ENCODE data around the gene PTBP2.

The PTBP2 gene, protein sequence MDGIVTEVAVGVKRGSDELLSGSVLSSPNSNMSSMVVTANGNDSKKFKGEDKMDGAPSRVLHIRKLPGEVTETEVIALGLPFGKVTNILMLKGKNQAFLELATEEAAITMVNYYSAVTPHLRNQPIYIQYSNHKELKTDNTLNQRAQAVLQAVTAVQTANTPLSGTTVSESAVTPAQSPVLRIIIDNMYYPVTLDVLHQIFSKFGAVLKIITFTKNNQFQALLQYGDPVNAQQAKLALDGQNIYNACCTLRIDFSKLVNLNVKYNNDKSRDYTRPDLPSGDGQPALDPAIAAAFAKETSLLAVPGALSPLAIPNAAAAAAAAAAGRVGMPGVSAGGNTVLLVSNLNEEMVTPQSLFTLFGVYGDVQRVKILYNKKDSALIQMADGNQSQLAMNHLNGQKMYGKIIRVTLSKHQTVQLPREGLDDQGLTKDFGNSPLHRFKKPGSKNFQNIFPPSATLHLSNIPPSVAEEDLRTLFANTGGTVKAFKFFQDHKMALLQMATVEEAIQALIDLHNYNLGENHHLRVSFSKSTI

GRCh38 chr1:96721416-96722160 lies at the start of gene PTBP2:
TSS of gene PTBP2 (plus strand) at chr1:96721784. CDS start at chr1:96721865, 81 bp downstream.
- peak; percentile 33 for DNase-seq (ENCODE audit: low spot score)

- DNase-seq (ENCODE audit: low spot score) = no peak
Measured at GRCh38 chr1:96674915-96675314, 46.7 kb upstream of the PTBP2 start.

GRCh38 chr1:96682056-96682455 lies 39.5 kb upstream of the PTBP2 start:
- DNase-seq (ENCODE audit: low spot score) = no peak

DNA sequence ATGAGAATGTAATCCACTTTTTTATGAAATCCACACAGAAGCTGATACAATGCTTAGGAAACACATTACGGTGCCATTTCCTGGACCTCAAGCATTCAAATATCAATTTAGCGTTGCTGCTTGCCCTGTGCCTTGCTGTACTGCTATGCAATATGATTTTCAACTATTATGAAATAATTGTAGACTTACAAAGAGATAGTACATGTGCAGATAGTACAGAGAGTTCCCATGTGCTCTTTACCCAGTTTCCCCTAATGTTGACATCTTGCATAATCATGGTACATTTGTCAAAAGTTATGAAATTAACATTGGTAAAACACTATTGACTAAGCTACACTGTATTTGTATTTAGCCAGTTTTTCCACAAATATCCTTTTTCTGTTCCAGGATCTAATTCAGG lies 37.7 kb upstream of the PTBP2 start:
- DNase-seq (ENCODE audit: low spot score) = no peak

DNA sequence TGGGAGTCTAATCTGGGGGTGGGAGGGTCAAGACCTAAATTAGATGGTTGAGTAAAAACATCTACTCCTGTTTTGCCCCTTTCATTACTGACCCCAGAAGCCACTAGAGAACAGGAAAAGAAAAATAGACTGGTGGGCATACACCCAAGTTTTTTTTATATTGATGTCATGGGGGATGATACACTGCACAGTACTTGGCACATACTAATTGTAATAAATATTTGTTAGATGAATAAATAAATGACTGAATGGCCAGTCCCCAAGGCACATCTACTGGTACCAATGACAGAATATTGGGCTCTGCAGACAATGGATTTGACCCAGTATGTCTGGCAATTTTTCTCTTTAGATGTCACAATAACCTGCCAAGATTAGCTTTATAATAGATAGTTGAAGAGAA lies 36.8 kb upstream of the PTBP2 start:
- DNase-seq (ENCODE audit: low spot score) = no peak

GRCh38 chr1:96688767-96689166 lies 32.8 kb upstream of the PTBP2 start:
- DNase-seq (ENCODE audit: low spot score) = no peak

- no peak for DNase-seq (ENCODE audit: low spot score)
Measured at GRCh38 chr1:96695954-96696353, 25.6 kb upstream of the PTBP2 start.

- DNase-seq (ENCODE audit: low spot score) = no peak
Measured at GRCh38 chr1:96698342-96698983, 23.1 kb upstream of the PTBP2 start.

DNA sequence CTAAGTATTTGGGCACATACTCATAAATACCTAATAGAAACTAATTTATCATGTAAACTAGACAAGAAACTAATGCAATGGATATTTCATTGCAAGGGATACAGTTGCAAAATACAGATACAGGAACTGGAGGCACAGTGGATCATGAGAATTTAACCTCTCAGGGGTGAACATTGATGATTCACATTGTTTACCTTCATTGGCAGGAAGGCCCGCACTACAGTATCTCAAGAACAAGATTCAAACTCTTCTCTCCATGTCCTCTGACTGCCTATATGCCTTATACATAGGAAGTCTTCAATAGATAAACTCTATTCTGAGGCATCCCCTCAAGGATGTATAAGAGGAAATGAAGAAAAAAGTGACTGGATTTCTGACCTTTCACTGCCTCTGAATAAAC lies 18.4 kb upstream of the PTBP2 start:
- DNase-seq (ENCODE audit: low spot score) = no peak

DNA sequence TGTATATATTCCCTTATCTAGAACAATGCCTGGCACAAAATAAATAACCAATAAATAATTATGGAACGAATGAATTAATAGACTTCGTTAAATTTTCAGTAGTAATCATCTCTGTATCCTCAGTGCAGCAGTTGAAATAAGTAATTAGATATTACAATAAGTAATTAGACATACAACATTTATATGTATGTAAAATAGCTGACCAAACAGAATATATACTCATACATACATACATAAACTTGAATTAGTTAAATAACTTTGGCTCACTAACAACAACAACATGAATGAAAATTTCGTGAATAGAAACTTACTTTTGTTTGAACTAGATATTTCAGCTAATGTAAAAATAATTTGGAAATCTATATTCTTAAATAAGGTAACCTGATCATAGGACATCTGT lies 14.6 kb upstream of the PTBP2 start:
- no peak for DNase-seq (ENCODE audit: low spot score)

DNA sequence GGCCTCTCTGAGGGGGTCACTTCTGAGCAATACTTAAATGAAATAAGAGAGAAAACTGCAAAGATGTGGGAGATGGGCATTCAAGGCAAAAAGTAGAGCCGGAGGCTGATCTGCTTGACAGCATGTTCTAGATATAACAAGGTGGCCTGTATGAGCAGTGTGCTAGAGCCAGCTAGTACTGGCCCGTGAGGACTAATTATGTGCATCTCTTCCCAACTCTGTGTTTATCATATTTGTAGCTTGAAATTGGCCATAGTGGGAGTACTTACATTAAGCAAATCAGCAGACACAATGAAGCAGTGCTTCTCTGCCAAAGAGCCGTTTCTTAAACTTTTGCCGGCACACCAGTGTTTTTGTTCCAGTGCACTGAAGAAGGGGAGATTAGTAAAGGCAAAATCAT lies 13.1 kb upstream of the PTBP2 start:
- DNase-seq (ENCODE audit: low spot score) = no peak

DNA sequence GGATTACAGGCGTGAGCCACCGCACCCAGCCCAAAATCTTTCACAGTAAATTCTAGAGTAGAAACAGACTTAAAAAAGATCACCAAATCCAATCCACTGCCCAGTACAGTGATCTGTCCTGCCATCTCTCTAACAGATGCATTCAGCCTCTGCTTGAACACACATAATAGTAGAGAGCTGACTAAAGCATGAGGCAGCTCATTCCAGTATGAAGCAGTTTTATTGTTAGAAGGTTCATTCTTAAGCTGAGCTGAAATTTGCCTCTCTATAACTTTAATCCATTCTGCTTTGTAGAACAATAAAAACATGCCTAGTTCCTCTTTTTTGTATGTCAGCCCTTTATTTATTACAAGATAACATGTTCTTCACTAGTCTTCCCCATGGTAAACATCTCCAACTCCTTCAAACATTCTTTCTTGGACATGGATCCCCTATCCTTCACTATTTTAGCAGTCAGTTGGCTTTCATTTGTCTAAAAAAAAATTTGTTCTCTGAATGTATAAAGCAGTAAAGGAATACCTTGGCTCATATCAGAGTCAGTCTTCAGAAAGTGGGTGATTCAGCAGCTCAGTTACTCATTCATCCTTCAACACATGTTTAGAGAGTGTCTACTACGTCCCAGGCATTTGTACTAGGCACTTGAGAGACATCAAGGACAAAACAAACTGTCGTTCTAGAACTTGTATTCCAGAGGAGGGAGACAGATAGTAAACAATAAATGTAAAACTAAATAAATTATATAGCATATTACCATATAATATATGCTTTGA lies 10.7 kb upstream of the PTBP2 start:
- DNase-seq (ENCODE audit: low spot score) = no peak

DNA sequence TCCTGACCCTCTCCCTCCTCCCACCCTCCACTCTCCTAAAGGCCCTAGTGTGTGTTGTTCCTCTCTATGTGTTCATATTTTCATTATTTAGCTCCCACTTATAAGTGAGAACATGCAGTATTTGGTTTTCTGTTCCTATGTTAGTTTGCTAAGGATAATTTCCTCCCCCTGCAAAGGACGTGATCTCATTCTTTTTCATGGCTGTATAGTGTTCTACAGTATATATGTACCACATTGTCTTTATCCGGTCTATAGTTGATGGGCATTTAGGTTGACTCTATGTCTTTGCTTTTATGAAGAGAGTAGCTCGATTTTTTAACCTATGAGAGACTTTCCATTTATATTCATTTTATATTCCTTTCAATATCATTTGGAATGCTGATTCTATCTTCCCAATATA lies 7.9 kb upstream of the PTBP2 start:
- DNase-seq (ENCODE audit: low spot score) = no peak

DNA sequence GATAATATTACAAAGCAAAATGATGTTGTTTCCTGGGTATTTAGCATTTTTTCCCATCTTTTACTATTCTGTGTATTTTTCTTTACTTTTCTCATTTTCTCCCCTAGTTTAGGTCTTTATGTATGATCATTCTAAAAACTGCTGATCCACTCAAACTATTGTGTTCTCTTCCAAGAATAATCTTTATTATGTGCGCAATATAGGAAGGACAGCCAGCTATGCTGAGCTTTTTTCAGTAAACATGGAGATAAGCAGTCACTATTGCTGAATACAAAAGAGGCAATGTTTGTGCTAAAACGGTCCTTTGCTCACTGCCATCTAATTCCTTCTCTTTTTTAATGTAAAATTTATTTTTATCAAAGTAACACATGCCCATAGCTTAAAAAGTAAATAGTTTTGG lies 6.7 kb upstream of the PTBP2 start:
- DNase-seq (ENCODE audit: low spot score) = no peak

DNA sequence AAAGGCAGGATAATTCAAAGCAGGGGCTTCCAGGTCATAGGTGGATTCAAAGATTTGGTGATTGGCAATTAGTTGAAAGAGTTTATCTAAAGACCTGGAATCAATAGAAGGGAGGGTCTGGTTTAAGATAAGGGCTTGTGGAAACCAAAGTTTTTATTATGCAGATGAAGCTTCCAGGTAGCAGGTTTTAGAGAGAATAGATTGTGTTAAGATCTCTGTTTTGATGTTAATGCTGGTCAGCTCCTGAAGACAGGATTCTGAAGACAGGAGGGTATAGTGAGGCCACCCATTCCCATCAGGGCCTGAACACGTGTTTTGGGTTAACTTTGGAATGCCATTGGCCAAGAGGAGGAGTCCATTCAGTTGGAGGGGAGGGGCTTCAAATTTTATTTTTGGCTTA lies 6.1 kb upstream of the PTBP2 start:
- DNase-seq (ENCODE audit: low spot score) = no peak

GRCh38 chr1:96721053-96721415 lies 550 bp upstream of the PTBP2 start:
- DNase-seq (ENCODE audit: low spot score) = no peak

- peak; percentile 13 for DNase-seq (ENCODE audit: low spot score)
Measured at GRCh38 chr1:96722161-96722922, 758 bp downstream of the PTBP2 start.

- no peak for DNase-seq (ENCODE audit: low spot score)
Measured at GRCh38 chr1:96722958-96723357, 1.4 kb downstream of the PTBP2 start.

DNA sequence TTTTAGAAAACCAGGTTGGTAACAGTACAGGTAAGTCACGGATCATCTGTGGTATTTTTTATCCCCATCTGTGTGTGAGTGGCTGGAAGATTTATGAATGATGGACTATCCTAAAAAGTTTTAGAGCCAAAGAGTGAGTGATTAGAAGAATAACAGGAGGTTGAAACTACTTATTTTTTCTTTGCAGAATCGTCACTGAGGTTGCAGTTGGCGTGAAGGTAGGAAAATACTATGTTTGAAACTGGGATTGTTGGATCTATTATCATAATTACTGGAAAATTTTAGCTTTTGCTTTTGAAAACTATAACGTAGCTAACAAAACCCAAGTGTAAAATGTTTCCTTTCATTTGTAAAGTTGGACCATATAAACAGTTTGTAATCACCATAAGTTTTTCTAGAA lies 1.8 kb downstream of the PTBP2 start:
- no peak for DNase-seq (ENCODE audit: low spot score)

- no peak for DNase-seq (ENCODE audit: low spot score)
Measured at GRCh38 chr1:96723936-96724335, 2.4 kb downstream of the PTBP2 start.

- DNase-seq (ENCODE audit: low spot score) = no peak
Measured at GRCh38 chr1:96727860-96728259, 6.3 kb downstream of the PTBP2 start.

All from COLO829 (cell line).